ENCODE results near the gene PRUNE2.

DNA sequence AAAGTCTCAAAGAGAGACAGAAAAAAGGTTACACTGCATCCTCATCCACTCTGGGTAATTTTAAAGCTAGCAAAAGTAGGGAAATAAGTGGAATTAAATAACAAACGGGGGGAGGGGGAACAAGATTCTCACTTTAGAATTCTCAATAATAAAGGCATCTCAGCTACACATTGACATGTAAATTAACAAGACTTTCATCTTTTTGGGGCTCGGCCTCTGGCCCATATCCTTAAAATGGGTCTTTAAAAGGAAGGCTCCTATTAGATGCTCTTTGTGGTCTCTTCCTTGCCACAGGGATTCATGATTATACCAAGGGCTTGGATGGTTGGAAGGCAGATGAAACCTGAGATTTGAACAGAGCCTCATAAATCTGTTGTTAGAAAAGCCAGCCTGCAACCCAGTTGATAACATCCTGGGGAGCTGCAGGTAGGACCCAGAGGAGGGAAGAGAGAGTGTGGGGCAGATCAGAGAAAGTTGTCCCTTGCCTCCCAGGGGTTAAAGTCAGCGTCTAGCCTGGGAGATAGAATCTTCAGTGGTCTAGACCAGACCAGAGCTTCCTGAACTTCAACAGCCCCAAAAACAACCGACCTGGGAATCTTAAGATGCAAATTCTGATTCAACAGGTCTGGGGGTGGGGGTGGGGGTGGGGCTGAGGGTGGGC, 311.0 kb downstream of the PRUNE2 start:
- TF ChIP-seq, protein P1, sequence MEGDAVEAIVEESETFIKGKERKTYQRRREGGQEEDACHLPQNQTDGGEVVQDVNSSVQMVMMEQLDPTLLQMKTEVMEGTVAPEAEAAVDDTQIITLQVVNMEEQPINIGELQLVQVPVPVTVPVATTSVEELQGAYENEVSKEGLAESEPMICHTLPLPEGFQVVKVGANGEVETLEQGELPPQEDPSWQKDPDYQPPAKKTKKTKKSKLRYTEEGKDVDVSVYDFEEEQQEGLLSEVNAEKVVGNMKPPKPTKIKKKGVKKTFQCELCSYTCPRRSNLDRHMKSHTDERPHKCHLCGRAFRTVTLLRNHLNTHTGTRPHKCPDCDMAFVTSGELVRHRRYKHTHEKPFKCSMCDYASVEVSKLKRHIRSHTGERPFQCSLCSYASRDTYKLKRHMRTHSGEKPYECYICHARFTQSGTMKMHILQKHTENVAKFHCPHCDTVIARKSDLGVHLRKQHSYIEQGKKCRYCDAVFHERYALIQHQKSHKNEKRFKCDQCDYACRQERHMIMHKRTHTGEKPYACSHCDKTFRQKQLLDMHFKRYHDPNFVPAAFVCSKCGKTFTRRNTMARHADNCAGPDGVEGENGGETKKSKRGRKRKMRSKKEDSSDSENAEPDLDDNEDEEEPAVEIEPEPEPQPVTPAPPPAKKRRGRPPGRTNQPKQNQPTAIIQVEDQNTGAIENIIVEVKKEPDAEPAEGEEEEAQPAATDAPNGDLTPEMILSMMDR (conservative IDR thresholded peaks at IDR 0.05; ENCODE audit: low read length): no peak
- TF ChIP-seq EZH2phosphoT487 (IDR thresholded peaks at IDR 0.05; ENCODE audit: borderline replicate concordance, low read depth, low read length): no peak

Data from OCI-LY7 (cell line).